GM19043 (cell line): ENCODE data around the gene NSD1.
A peak's percentile ranks its signal among the peaks of the same experiment; 100 is the strongest.
"Not testable (repeated sequence)": the region's sequence is repeated elsewhere in the genome, so short reads cannot be mapped to it uniquely, and the experiment has no call there.

Experiments
- ATAC-seq: cut with Tn5 transposase; IDR thresholded peaks from one replicate; pipeline ENCODE4 v1.9.1; 2021; ENCODE audit warnings: low read depth; ENCODE audit not compliant: unreplicated experiment

Gene NSD1

DNA sequence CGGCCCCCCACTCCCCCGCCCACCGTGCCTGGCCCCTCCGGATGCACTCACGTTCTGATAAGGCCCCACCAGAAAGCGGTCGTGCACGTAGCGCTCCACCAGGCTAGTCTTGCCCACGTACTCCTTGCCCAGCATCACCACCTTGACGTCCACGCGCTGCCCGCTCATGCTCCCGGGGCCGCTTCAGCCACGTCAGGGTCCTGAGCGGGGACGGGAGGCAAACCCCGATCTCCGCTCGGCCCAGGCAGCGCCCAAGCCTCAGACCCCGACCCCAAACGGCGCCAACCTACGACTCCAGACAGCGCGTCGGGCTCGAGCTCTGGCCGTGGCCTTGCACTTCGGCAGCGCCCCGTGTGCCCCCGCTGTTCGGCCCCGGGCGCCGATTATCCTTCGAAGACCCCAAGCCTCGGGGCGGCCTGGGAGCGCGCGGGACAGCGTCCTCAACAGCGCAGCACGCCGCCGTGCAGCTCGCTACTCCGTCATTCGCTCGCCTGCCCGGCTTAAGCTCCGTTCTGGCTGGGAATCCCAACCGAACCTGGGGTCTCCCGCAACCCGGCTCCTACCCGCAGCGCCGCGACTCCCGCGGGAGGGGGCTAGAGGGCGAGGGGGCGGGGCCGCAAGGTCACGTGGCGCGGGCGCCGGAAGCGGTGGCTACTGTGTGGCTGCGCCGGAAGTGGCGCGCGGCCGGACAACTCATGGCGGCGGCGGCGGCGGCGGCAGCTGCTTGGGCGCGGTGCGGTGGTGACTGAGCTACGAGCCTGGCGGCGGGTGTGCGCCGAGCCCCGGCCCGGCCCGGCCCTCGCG, 169.8 kb downstream of the NSD1 start, which contains the start of the genes PRELID1 and RAB24:
PRELID1 (plus strand) TSS at position 679 of the 804 bp plus-strand sequence. CDS start 187 bp downstream, outside the sequence.
RAB24 (minus strand) TSS at position 599 of the 804 bp plus-strand sequence; CDS start at position 168, 431 bp downstream.
- peak; percentile 49 for ATAC-seq

GRCh38 chr5:177303925-177304391, 170.4 kb downstream of the NSD1 start:
- ATAC-seq, result no peak

GRCh38 chr5:177304392-177305119, 171.0 kb downstream of the NSD1 start:
- no peak for ATAC-seq

- not testable (repeated sequence) for ATAC-seq
Measured at GRCh38 chr5:177306103-177306640, 172.6 kb downstream of the NSD1 start.

- ATAC-seq, result no peak
Measured at GRCh38 chr5:177306674-177307543, 173.3 kb downstream of the NSD1 start.

DNA sequence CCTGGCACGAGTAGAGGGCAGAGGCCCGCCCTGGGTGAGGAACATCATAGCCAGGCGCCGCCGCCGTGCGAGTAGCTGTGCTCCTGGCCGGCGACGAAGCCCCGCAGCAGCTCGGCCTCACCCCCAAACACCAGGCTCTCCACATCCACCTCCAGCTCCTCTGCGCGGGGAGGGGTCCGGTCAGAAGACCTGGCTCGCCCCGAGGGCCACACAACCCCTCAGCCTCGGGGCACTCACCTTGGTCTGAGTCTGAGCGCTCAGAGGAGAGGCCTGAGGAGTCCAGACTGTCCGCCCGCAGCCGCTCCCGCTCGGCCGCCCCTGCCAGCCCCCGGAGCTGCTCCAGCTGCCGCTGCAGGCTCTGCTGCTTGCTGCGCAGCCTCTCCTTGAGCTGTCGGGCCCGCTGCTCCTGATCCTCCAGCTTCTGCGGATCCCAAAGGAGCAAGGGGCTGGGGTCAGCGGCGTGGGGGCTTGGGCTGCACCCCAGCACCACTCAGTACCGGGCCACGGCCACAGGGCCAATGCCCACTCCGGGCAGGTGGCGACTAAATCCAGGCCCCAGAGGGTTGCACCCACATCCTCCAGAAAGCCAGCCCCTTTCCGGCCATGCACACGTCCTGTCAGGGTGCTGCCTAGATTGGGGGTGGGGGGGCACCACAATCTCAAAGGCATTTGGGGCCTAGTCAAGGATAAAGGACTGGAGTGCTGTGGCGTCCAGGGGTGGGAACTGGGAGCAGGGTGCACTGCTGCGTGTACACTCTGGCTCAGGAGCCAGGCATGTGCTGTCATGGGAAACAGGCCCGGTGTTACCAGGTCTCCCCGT, 174.2 kb downstream of the NSD1 start:
- ATAC-seq, result no peak

DNA sequence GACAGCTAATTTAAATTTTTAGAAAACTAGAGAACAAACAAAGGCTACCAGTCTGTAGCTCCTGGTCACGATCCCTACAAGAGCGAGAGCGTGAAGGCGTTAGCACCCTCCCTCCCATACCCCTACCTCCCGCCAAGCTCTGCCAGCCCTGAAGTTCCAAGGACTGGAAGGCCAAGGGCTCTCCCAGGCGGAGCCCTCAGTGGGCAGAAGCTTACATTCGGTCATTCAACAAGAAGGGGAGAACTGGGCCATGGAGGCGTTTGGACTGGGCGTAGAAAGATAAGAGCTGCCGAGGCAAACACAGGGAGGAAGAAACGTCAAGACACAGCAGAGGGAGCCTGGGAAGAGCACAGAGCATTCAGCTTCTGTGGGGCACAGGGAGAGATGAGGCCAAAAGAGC, 175.2 kb downstream of the NSD1 start:
- no peak for ATAC-seq

DNA sequence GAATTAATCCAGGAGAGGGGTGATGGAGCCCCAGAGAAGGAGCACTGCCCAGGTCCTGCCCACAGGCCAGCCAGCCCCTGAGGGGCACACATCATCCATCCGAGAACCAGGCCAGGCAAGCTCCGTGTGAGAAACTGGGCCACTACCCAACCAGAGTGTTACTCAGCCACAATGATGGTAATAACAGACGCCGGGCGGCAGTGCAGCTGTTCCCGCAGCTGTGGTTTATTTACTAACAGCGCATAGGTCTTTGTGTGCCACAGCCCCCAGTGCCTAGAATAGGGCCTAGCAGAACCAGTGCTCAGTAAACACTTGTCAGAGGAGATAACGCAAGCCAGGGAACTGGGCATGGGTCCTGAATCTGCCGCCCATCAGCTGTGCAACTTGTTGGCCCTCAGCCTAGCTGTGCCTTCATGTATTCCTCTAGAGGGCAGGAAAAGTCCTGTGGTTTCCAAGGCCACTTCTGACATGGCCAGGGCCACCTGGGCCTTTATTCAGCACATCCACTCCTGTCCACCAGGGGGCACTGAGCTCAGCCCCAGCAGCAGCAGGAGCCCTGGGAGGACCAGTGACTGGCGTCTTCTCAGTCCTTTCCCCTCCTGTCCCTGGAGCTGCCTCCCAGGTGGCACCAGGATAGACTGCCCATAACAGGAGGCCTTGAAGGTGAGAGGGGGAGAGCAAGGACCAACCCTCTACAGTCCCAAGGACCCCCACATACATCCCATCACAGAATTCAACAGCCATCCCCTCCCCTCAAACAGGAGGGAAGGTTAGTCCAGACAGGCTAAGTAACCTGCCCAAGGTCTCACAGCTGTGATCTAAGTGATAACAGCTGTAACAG, 176.0 kb downstream of the NSD1 start:
- no peak for ATAC-seq

DNA sequence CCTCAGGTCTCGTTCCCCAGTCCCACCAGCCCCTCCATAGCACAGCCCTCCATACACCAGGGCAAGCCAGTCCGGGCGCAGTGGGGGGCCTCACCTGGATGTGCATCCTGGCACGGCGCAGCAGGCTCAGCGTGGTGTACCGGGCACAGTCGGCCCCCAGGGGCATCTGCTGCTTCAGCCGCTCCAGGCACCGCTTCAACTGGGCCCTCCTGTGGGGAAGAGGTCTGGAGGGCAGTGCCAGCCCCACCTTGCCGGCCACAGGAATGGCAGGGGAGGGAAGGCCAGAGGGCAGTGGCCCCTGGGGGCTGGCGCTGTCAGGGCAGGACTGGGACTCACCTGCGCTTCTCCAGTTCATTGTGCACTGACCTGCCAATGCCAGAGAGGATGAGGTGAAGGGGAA, 176.8 kb downstream of the NSD1 start:
- no peak for ATAC-seq

DNA sequence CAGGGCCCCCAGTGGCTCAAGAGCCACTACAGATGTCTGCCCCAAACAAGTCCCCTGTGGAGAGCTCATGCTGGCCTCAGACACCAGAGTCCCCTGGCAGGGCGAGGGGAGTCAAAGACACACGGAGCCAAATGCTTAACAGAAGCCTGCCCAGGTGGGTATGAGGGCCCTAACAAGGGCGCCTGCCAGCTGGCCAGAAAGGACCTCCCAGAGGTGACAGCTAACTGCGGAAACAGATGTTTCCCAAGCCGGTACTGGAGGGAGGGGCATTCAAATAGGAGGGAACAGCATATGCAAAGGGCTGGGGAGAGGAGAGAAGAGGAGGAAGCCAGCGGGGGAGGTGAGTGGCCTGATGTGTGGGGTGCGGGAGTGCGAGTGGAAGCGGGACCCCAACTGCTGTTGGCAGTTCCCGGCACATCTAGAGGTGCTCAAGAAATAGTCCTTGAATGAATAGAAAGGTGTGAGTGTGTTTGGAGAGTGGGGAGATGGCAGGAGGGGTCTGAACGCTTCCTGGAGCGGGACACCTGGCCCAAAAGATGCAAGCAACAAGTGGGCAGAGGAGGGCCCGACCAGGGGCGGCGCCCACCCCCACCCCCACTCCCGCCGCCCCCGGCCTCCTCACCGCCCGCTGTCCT, 177.3 kb downstream of the NSD1 start:
- ATAC-seq, result peak; percentile 37

DNA sequence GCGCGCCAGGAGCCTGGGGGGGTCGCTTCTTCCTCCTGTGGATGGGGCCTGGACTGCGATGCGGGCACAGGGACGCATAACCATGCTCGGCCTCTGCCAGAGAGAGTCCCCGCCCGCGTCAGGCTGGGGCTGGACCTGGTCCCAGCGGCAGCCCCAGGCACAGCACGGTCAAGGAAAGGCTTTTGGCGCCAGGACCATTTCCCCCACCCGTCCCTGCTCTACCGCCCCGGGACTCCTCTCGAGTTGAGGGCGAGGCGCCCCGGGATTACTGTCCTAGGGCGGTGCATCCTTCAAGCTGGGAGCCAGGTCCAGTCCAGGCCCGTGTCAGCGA, 177.8 kb downstream of the NSD1 start:
- no peak for ATAC-seq

DNA sequence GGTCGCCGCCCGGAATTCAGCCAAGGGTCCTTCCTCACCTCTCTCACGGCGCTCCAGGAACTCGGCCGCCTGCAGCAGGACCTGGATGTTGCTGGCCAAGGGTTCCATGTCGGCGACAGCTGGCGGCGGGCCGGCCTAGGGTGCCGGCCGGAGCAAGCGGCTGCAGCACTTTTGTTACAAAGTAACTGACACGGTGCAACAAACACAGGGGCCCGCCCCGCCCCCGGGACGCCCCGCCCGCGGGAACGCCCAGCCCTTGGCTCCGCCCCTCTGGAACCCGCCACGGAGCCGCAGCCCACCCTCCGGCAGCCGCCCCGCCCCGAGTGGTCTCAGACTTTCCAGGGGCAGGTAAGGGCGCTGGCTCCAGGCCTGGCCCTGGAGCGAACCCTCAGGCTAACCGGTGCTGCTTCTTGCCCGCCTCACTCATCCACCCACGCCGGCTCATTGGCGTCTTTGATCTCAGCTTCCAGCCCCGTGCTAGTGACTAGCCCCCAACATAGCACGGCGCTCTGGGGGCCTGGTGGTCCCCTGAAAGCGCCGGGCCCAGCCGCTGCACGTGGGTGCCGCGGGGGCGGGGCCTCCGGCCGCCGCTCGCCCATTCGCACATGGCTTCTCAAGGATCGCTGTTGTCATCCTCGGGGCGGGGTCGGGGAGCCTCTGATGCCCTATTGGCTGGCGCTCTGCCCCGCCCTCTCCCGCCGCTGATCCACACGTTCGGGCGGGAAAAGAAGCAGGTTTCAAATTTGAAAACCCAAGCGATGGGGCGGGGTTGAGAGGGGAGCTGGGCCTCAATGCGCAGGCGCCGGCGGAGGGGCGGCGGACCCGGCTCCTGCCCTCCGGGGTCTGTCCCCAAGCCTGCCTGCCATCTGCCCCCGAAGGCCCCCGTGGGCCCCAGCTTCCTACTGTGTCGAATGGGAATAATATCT, 178.4 kb downstream of the NSD1 start, which contains the start of gene MXD3:
MXD3 (minus strand) TSS at position 176 of the 926 bp plus-strand sequence; CDS start at position 108, 68 bp downstream.
- peak; percentile 68 for ATAC-seq

DNA sequence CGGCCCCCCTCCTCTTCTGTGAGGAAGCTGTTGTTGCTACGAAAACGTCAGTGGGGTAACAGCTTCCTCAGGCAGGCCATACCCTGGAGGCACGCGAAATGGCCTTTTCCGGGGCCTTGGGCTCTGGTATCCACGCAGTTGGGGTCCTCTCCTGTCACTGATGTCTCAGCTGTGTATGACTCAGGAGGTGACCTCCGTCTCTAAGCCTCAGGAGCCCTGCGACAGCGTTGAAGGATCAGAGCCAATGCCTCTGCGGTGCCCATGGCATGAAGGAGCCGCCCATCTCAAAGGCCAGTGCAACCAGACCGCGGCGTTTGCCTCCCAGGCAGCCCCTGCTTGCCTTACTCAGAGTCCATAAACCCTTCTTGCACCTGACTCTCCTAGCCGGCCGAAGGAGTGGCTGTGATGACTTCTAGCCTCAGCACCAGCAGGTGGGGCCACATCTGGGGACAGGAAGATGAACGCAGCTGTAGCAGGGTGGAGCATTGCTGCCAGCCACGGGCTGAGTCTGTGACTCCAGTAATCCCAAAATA, 179.1 kb downstream of the NSD1 start:
- peak; percentile 13 for ATAC-seq

DNA sequence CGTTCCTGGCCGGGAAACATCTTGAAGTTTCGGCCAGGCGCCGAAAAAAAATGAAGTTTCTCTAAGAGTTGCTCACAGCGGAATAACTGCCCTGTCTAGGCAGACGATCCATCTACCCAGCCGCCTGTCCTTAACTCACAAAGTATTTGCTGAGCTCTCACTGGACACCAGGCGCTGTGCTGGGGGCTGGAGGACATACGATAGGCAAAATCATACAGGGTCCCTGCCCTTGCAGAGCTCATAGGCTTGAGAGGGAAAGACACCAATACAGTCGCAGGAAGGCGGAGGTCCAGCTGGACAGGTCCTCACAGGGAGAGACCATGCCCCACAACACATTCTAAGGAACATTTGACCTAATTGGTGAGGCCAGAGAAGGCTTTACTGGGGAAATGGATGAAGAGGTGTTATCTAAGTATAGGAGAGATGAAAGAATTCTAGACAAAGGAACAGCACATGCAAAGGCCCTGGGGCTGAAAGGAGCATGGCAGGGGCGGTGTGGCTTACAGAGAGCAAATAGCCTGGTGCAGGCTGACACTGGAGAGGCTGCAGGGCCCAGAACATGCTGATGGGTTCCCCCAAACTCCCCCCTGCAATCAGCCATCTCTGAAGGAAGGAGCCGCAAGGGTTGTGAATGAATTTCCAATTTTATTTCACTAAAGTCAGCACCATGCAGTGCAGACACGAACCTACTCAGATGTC, 180.1 kb downstream of the NSD1 start:
- ATAC-seq, result no peak

DNA sequence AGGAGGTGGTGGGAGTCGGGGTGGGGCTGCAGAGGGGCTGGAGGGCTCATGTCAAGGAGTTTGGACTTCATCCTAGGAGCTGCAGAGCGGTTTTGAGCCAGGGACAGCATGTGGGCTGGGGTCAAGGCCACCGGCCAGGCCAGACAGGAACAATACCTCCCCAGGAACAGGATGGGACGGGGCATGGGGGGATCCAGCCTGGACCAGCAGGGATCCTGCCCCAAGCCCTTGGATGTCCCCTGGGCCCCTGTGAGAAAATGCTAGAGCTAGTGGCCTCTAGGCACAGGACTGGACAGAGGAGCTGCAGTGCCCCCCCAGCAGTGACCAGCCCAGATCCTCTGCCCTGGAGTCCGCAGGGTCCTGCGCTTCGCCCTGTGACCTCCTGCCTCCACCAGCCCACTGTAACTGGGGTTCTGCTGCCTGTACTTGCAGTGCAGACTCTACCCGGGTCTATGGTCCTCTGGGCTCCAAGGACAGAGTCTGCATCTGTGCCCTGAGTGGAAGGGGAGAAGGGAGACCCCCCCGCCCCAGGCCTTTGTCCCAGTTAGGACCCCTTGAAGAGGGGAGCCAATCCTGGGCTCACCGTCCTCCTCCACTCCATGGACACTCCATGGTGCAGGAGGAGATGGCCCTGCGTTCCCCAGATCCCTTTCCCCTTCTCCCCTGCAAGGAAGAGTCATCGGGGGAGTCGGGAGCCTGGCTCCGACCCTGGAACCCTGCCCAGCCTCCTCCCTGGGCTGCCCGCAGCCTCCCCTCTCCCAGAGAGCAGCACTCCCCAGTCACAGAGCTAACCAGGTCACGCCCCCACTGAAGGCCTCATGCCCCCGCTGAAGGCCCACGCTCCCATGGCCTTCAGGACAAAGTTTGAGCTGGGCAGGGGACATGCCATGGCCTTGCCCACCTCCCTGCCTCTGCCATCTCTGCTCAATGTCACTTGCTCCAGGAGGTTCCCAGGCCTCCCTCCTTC, 181.1 kb downstream of the NSD1 start:
- no peak for ATAC-seq
